Neural cell (in vitro differentiated cells): ENCODE data around the gene FAM229A. TPM values are rescaled to one million over a fixed set of nuclear protein-coding genes. Genes with fewer than 3 reads are reported as not detected.

Experiments
- H2AFZ ChIP-seq: fragments of 200-600, 300-800 bp; sonication (generic), shearing (Covaris generic); 2 replicates; pipeline ENCODE4 v1.6.0; 2014; ENCODE audit warnings: low read depth, mild to moderate bottlenecking, antibody characterized with exemption, low read length, moderate library complexity
- H3F3A ChIP-seq: fragments of 200-600 bp; shearing (Covaris generic); 2 replicates; pipeline ENCODE4 v1.6.1; 2016; ENCODE audit warnings: mild to moderate bottlenecking, moderate library complexity, mixed read lengths, antibody characterized with exemption, low read length; ENCODE audit not compliant: insufficient read depth, poor library complexity, severe bottlenecking
- H3K27ac ChIP-seq: fragments of 200-600, 300-800 bp; sonication (generic), shearing (Covaris generic); 2 replicates; pipeline ENCODE4 v1.5.1; 2014; ENCODE audit warnings: mild to moderate bottlenecking, low read length, moderate library complexity
- H3K27me3 ChIP-seq: fragments of 300-800, 200-600 bp; sonication (generic), shearing (Covaris generic); 2 replicates; pipeline ENCODE4 v1.6.0; 2014; ENCODE audit warnings: mild to moderate bottlenecking, low read depth, low read length, moderate library complexity; ENCODE audit not compliant: insufficient read depth
- H3K36me3 ChIP-seq: fragments of 300-800, 200-600 bp; sonication (generic), shearing (Covaris generic); 2 replicates; pipeline ENCODE4 v1.5.1; 2014; ENCODE audit warnings: mild to moderate bottlenecking, antibody characterized with exemption, low read length, moderate library complexity; ENCODE audit not compliant: insufficient read depth
- H3K4me2 ChIP-seq: fragments of 300-800, 200-600 bp; sonication (generic), shearing (Covaris generic); 2 replicates; pipeline ENCODE4 v1.6.0; 2014; ENCODE audit warnings: mild to moderate bottlenecking, low read length
- H3K4me3 ChIP-seq: fragments of 300-800, 200-600 bp; sonication (generic), shearing (Covaris generic); 2 replicates; pipeline ENCODE4 v1.5.1; 2014; ENCODE audit warnings: mild to moderate bottlenecking, low read length, moderate library complexity
- H3K79me2 ChIP-seq: fragments of 200-600 bp; shearing (Covaris generic); replicated peaks from 2 replicates; pipeline ENCODE4 v1.6.0; 2014; ENCODE audit warnings: mild to moderate bottlenecking, low read length, moderate library complexity; ENCODE audit not compliant: insufficient read depth
- H3K9ac ChIP-seq: fragments of 300-800, 200-600 bp; sonication (generic), shearing (Covaris generic); 2 replicates; pipeline ENCODE4 v1.6.1; 2016; ENCODE audit warnings: mild to moderate bottlenecking, low read length, mixed read lengths
- H3K9me2 ChIP-seq: fragments of 200-600 bp; shearing (Covaris generic); 2 replicates; pipeline ENCODE4 v1.6.1; 2016; ENCODE audit warnings: mild to moderate bottlenecking, low read length, mixed read lengths; ENCODE audit not compliant: insufficient read depth
- H3K9me3 ChIP-seq: fragments of 200-600, 300-800 bp; sonication (generic), shearing (Covaris generic); 2 replicates; pipeline ENCODE4 v1.6.1; 2016; ENCODE audit warnings: mild to moderate bottlenecking, mixed run types, low read length, moderate library complexity, mixed read lengths
- H4K20me1 ChIP-seq: fragments of 200-600 bp; shearing (Covaris generic); 2 replicates; pipeline ENCODE4 v1.6.1; 2016; ENCODE audit warnings: mild to moderate bottlenecking, mixed run types; ENCODE audit not compliant: insufficient read depth
- EP300 ChIP-seq: fragments of 450-650 bp; conservative IDR thresholded peaks from 2 replicates; pipeline ENCODE4 v1.6.1; 2014; ENCODE audit warnings: antibody characterized with exemption, mild to moderate bottlenecking, moderate library complexity; ENCODE audit not compliant: poor library complexity, severe bottlenecking
- EZH2 ChIP-seq: fragments of 200-600, 300-800 bp; shearing (Covaris generic), sonication (generic); IDR thresholded peaks from 2 replicates; pipeline ENCODE4 v1.6.1; 2014; ENCODE audit warnings: antibody characterized with exemption, low read length, borderline replicate concordance, mild to moderate bottlenecking; ENCODE audit not compliant: insufficient read depth, poor library complexity, severe bottlenecking
- MXI1 ChIP-seq: fragments of 450-650 bp; conservative IDR thresholded peaks from 2 replicates; pipeline ENCODE4 v1.6.1; 2014; ENCODE audit warnings: antibody characterized with exemption, mild to moderate bottlenecking; ENCODE audit not compliant: poor library complexity, severe bottlenecking
- POLR2AphosphoS5 ChIP-seq: IDR thresholded peaks from 2 replicates; pipeline ENCODE4 v1.6.1; 2012
- RAD21 ChIP-seq: fragments of 450-650 bp; conservative IDR thresholded peaks from 2 replicates; pipeline ENCODE4 v1.6.1; 2014; ENCODE audit warnings: antibody characterized with exemption, mild to moderate bottlenecking, moderate library complexity
- SMC3 ChIP-seq: fragments of 450-650 bp; conservative IDR thresholded peaks from 2 replicates; pipeline ENCODE4 v1.6.1; 2014; ENCODE audit warnings: antibody characterized with exemption, mild to moderate bottlenecking, moderate library complexity; ENCODE audit not compliant: poor library complexity
- TAF1 ChIP-seq: IDR thresholded peaks from 2 replicates; pipeline ENCODE4 v1.6.1; 2012; ENCODE audit warnings: low read depth
- polyA plus RNA-seq: library from polyadenylated mRNA; depleted of rRNA; stranded (reverse); fragments of >200 nt; gene quantifications from 2 replicates; pipeline ENCODE4 v1.2.3, GENCODE V29; 2014
- TF ChIP-seq, protein P1 (sequence below): IDR thresholded peaks from 2 replicates; pipeline ENCODE4 v1.6.1; 2012; ENCODE audit warnings: borderline replicate concordance
- TF ChIP-seq, protein P2 (sequence below): fragments of 450-650 bp; IDR thresholded peaks from 2 replicates; pipeline ENCODE4 v1.5.1; 2014; ENCODE audit warnings: antibody characterized with exemption, mild to moderate bottlenecking, moderate library complexity; ENCODE audit not compliant: poor library complexity, severe bottlenecking

FAM229A gene
- polyA plus RNA-seq, 1 donor from 2014 or later: 6.1 TPM

DNA sequence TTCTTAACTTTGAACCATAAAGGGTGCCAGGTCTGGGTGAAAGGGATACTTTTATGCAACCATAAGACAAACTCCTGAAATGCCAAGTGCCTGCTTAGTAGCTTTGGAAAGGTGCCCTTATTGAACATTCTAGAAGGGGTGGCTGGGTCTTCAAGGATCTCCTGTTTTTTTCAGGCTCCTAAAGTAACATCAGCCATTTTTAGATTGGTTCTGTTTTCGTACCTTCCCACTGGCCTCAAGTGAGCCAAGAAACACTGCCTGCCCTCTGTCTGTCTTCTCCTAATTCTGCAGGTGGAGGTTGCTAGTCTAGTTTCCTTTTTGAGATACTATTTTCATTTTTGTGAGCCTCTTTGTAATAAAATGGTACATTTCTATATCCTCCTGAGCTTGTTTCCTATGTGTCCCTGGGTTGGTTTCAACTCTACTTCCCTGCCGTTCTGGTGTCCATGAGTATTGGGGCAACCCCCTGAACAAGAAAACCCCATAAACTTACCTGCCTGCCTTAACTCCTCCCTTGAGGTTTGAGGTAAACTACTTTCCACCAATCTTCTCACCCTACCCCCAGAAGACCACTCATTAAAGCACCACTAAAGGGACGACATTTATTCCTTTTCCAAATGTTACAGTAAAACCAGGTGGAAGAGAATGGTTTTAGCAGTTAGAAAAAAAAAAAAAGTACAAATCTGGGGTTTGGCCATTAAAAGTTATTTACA is 28.9 kb downstream of the FAM229A start:
- Histone ChIP-seq H3K9ac (peak overlapping the region; percentile 99), H3K36me3 (peaks cover 6% of the 10 kb centered on the region), H3K79me2 (peaks cover 34% of the 10 kb centered on the region), H3K9me3 (no peaks in the 10 kb centered on the region), H3K27me3 (no peaks in the 10 kb centered on the region), H3K9me2 (no peaks in the 10 kb centered on the region), H3K4me2 (peak overlapping the region; percentile 99), H4K20me1 (peaks cover 22% of the 10 kb centered on the region), H3F3A (no peaks in the 10 kb centered on the region), H2AFZ (no peak overlapping the region), H3K4me3 (peak overlapping the region; percentile 100), H3K27ac (no peak overlapping the region)
- TF ChIP-seq EZH2 (no peak), RAD21 (no peak), MXI1 (no peak), EP300 (no peak), TAF1 (no peak), POLR2AphosphoS5 (no peak), SMC3 (no peak)
- TF ChIP-seq, protein P1, sequence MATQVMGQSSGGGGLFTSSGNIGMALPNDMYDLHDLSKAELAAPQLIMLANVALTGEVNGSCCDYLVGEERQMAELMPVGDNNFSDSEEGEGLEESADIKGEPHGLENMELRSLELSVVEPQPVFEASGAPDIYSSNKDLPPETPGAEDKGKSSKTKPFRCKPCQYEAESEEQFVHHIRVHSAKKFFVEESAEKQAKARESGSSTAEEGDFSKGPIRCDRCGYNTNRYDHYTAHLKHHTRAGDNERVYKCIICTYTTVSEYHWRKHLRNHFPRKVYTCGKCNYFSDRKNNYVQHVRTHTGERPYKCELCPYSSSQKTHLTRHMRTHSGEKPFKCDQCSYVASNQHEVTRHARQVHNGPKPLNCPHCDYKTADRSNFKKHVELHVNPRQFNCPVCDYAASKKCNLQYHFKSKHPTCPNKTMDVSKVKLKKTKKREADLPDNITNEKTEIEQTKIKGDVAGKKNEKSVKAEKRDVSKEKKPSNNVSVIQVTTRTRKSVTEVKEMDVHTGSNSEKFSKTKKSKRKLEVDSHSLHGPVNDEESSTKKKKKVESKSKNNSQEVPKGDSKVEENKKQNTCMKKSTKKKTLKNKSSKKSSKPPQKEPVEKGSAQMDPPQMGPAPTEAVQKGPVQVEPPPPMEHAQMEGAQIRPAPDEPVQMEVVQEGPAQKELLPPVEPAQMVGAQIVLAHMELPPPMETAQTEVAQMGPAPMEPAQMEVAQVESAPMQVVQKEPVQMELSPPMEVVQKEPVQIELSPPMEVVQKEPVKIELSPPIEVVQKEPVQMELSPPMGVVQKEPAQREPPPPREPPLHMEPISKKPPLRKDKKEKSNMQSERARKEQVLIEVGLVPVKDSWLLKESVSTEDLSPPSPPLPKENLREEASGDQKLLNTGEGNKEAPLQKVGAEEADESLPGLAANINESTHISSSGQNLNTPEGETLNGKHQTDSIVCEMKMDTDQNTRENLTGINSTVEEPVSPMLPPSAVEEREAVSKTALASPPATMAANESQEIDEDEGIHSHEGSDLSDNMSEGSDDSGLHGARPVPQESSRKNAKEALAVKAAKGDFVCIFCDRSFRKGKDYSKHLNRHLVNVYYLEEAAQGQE: no peak
- TF ChIP-seq, protein P2, sequence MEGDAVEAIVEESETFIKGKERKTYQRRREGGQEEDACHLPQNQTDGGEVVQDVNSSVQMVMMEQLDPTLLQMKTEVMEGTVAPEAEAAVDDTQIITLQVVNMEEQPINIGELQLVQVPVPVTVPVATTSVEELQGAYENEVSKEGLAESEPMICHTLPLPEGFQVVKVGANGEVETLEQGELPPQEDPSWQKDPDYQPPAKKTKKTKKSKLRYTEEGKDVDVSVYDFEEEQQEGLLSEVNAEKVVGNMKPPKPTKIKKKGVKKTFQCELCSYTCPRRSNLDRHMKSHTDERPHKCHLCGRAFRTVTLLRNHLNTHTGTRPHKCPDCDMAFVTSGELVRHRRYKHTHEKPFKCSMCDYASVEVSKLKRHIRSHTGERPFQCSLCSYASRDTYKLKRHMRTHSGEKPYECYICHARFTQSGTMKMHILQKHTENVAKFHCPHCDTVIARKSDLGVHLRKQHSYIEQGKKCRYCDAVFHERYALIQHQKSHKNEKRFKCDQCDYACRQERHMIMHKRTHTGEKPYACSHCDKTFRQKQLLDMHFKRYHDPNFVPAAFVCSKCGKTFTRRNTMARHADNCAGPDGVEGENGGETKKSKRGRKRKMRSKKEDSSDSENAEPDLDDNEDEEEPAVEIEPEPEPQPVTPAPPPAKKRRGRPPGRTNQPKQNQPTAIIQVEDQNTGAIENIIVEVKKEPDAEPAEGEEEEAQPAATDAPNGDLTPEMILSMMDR: no peak

DNA sequence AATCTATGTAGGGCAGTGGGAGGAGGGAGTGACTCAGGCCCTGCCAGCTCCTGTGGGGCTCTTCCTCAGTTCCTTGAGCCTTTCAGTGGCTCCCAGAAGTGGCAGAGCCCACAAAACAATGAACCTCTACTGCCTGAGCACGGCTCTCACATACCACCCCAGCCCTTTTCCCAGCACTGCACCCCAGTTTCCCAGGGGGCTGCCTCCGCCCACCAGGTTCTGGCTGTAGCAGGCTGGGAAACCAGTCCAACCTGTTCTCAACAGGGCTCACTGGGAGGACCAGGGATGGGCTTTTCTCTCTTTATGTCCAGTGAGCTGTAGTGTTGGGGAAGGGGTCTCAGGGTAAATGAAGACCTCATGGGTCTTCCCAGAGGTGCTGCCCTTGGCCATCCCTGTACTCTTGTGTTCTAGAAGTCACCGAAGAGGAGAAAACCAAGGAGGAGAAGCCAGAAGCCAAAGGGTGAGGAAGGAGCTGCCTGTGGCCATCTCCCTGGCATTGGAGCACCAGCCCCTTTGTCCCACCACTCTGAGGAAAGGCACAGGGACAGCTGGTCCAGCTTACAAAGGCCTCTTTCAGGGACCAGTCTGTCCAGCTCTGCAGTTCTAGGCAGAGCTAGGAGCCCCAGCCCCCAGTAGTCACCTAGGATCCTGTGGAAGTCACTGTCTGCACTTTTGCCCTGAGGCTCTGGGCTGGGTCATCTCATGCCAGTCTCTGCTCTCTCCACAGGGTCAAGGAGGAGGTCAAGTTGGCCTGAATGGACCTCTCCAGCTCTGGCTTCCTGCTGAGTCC is 29.8 kb downstream of the FAM229A start:
- peak overlapping the region; percentile 46 for H3K4me3 ChIP-seq
- TF ChIP-seq SMC3 (no peak), POLR2AphosphoS5 (peak; percentile 26)
- no peak overlapping the region for H3K9ac ChIP-seq
- H3K27me3 ChIP-seq: no peaks in the 10 kb centered on the region
- peaks cover 6% of the 10 kb centered on the region for H3K36me3 ChIP-seq
- peaks cover 22% of the 10 kb centered on the region for H4K20me1 ChIP-seq
- no peak overlapping the region for H3K4me2 ChIP-seq
- H3K79me2 ChIP-seq: peaks cover 34% of the 10 kb centered on the region
- no peak overlapping the region for H3K27ac ChIP-seq
- H3K9me2 ChIP-seq: no peaks in the 10 kb centered on the region
- H3F3A ChIP-seq: no peaks in the 10 kb centered on the region
- no peak overlapping the region for H2AFZ ChIP-seq
- H3K9me3 ChIP-seq: no peaks in the 10 kb centered on the region
